ENCODE data around the gene TSTD2.
A peak's percentile ranks its signal among the peaks of the same experiment; 100 is the strongest.
"Not testable (repeated sequence)": the region's sequence is repeated elsewhere in the genome, so short reads cannot be mapped to it uniquely, and the experiment has no call there.

Gene TSTD2

GRCh38 chr9:97623946-97624345, 9.2 kb downstream of the TSTD2 start:
- H3K4me3 ChIP-seq (ENCODE audit: low read depth, low read length) = no peak overlapping the region
- TF ChIP-seq CTCF (IDR thresholded peaks at IDR 0.05; ENCODE audit: borderline replicate concordance, insufficient read depth, low read depth, low read length) = no peak

GRCh38 chr9:97622483-97622882, 10.7 kb downstream of the TSTD2 start:
- not testable (repeated sequence) for H3K4me3 ChIP-seq (ENCODE audit: low read depth, low read length)

- H3K4me3 ChIP-seq (ENCODE audit: low read depth, low read length) = not testable (repeated sequence)
Measured at GRCh38 chr9:97620063-97620462, 13.1 kb downstream of the TSTD2 start.

GRCh38 chr9:97617939-97618416, 15.2 kb downstream of the TSTD2 start:
- H3K4me3 ChIP-seq (ENCODE audit: low read depth, low read length) = no peak overlapping the region
- TF ChIP-seq CTCF (IDR thresholded peaks at IDR 0.05; ENCODE audit: borderline replicate concordance, insufficient read depth, low read depth, low read length) = no peak

- no peak overlapping the region for H3K4me3 ChIP-seq (ENCODE audit: low read depth, low read length)
- peak; percentile 61; the same call in 1 of the 2 replicates for TF ChIP-seq CTCF (IDR thresholded peaks at IDR 0.05; ENCODE audit: borderline replicate concordance, insufficient read depth, low read depth, low read length)
Measured at GRCh38 chr9:97615439-97616072, 17.6 kb downstream of the TSTD2 start.

- no peak overlapping the region for H3K4me3 ChIP-seq (ENCODE audit: low read depth, low read length)
- no peak for TF ChIP-seq CTCF (IDR thresholded peaks at IDR 0.05; ENCODE audit: borderline replicate concordance, insufficient read depth, low read depth, low read length)
Measured at GRCh38 chr9:97604901-97605645, 28.1 kb downstream of the TSTD2 start.

- no peak overlapping the region for H3K4me3 ChIP-seq (ENCODE audit: low read depth, low read length)
- TF ChIP-seq CTCF (IDR thresholded peaks at IDR 0.05; ENCODE audit: borderline replicate concordance, insufficient read depth, low read depth, low read length) = no peak
Measured at GRCh38 chr9:97602430-97602829, 30.7 kb downstream of the TSTD2 start.

GRCh38 chr9:97601228-97601898, 31.8 kb downstream of the TSTD2 start:
- H3K4me3 ChIP-seq (ENCODE audit: low read depth, low read length) = no peak overlapping the region
- no peak for TF ChIP-seq CTCF (IDR thresholded peaks at IDR 0.05; ENCODE audit: borderline replicate concordance, insufficient read depth, low read depth, low read length)
